H9 (cell line): ENCODE data around the gene LMLN. TPM values are rescaled to one million over a fixed set of nuclear protein-coding genes. Genes with fewer than 3 reads are reported as not detected.
A peak's percentile ranks its signal among the peaks of the same experiment; 100 is the strongest.

Experiments used
- DNase-seq: peaks from one replicate; pipeline ENCODE4 v3.0.0-alpha.2; 2017
- H2AFZ ChIP-seq: one replicate; pipeline ENCODE4 v1.6.1; 2013; ENCODE audit warnings: mild to moderate bottlenecking, low read length, control low read depth, moderate library complexity
- H2AK5ac ChIP-seq: 2 replicates; pipeline ENCODE4 v1.6.1; 2013; ENCODE audit warnings: low read length, control low read depth, mixed read lengths; ENCODE audit not compliant: insufficient read length
- H2BK120ac ChIP-seq: one replicate; pipeline ENCODE4 v1.6.1; 2013; ENCODE audit warnings: low read depth, mild to moderate bottlenecking, low read length, control low read depth, inconsistent platforms; ENCODE audit not compliant: poor library complexity, severe bottlenecking
- H2BK12ac ChIP-seq: 2 replicates; pipeline ENCODE4 v1.6.1; 2013; ENCODE audit warnings: low read length, control low read depth, mixed read lengths, low read depth; ENCODE audit not compliant: insufficient read length
- H2BK15ac ChIP-seq: 2 replicates; pipeline ENCODE4 v1.6.1; 2013; ENCODE audit warnings: low read depth, low read length, control low read depth
- H2BK20ac ChIP-seq: one replicate; pipeline ENCODE4 v1.6.1; 2013; ENCODE audit warnings: low read depth, mild to moderate bottlenecking, low read length, control low read depth, inconsistent platforms; ENCODE audit not compliant: poor library complexity, severe bottlenecking
- H2BK5ac ChIP-seq: 2 replicates; pipeline ENCODE4 v1.6.1; 2013; ENCODE audit warnings: low read length, control low read depth, mixed read lengths; ENCODE audit not compliant: insufficient read length
- H3K14ac ChIP-seq: 2 replicates; pipeline ENCODE4 v1.6.1; 2013; ENCODE audit warnings: low read length, control low read depth; ENCODE audit not compliant: insufficient read depth
- H3K18ac ChIP-seq: 2 replicates; pipeline ENCODE4 v1.6.1; 2013; ENCODE audit warnings: low read depth, mild to moderate bottlenecking, mixed read lengths, low read length, control low read depth; ENCODE audit not compliant: insufficient read length
- H3K23ac ChIP-seq: 2 replicates; pipeline ENCODE4 v1.6.1; 2013; ENCODE audit warnings: low read length, control low read depth, mixed read lengths, low read depth; ENCODE audit not compliant: insufficient read length
- H3K23me2 ChIP-seq: 2 replicates; pipeline ENCODE4 v1.6.1; 2013; ENCODE audit warnings: low read depth, mild to moderate bottlenecking, mixed read lengths, low read length, control low read depth; ENCODE audit not compliant: insufficient read length, poor library complexity, severe bottlenecking
- H3K27ac ChIP-seq: 2 replicates; pipeline ENCODE4 v1.5.1; 2013; ENCODE audit warnings: low read length, control low read depth, mixed read lengths, low read depth; ENCODE audit not compliant: insufficient read length
- H3K27me3 ChIP-seq: 2 replicates; pipeline ENCODE4 v1.6.1; 2013; ENCODE audit warnings: low read length, control low read depth, inconsistent platforms; ENCODE audit not compliant: insufficient read depth
- H3K4ac ChIP-seq: 2 replicates; pipeline ENCODE4 v1.6.1; 2013; ENCODE audit warnings: low read depth, mild to moderate bottlenecking, control low read depth, inconsistent platforms, low read length, moderate library complexity
- H3K4me1 ChIP-seq: 2 replicates; pipeline ENCODE4 v1.6.1; 2013; ENCODE audit warnings: low read length, control low read depth, inconsistent platforms; ENCODE audit not compliant: insufficient read depth
- H3K4me2 ChIP-seq: 2 replicates; pipeline ENCODE4 v1.6.1; 2013; ENCODE audit warnings: low read length, control low read depth, mixed read lengths; ENCODE audit not compliant: insufficient read length, insufficient read depth
- H3K56ac ChIP-seq: 2 replicates; pipeline ENCODE4 v1.6.1; 2013; ENCODE audit warnings: low read depth, mild to moderate bottlenecking, mixed read lengths, low read length, control low read depth; ENCODE audit not compliant: insufficient read length
- H3K79me1 ChIP-seq: 2 replicates; pipeline ENCODE4 v1.6.1; 2013; ENCODE audit warnings: low read depth, mild to moderate bottlenecking, moderate library complexity, low read length, control low read depth, inconsistent platforms; ENCODE audit not compliant: insufficient read depth, poor library complexity, severe bottlenecking
- H3K79me2 ChIP-seq: 2 replicates; pipeline ENCODE4 v1.6.1; 2013; ENCODE audit warnings: low read length, control low read depth, inconsistent platforms; ENCODE audit not compliant: insufficient read depth
- H3K9ac ChIP-seq: 2 replicates; pipeline ENCODE4 v1.6.1; 2013; ENCODE audit warnings: low read length, control low read depth, mixed read lengths; ENCODE audit not compliant: insufficient read length; ENCODE audit errors: extremely low read depth
- H3K9me3 ChIP-seq: one replicate; pipeline ENCODE4 v1.6.1; 2013; ENCODE audit warnings: low read depth, low read length, inconsistent platforms; ENCODE audit not compliant: control insufficient read depth
- H3T11ph ChIP-seq: one replicate; pipeline ENCODE4 v1.6.1; 2013; ENCODE audit warnings: mild to moderate bottlenecking, low read length, control low read depth, inconsistent platforms
- H4K20me1 ChIP-seq: one replicate; pipeline ENCODE4 v1.6.1; 2013; ENCODE audit not compliant: control insufficient read depth, insufficient read length, insufficient read depth
- H4K5ac ChIP-seq: 2 replicates; pipeline ENCODE4 v1.6.1; 2013; ENCODE audit warnings: low read depth, mild to moderate bottlenecking, mixed read lengths, low read length, control low read depth; ENCODE audit not compliant: insufficient read length
- H4K8ac ChIP-seq: replicated peaks from 2 replicates; pipeline ENCODE4 v1.6.1; 2013; ENCODE audit warnings: low read length, control low read depth, mixed read lengths, low read depth; ENCODE audit not compliant: insufficient read length
- H4K91ac ChIP-seq: 2 replicates; pipeline ENCODE4 v1.6.1; 2013; ENCODE audit warnings: low read depth, mild to moderate bottlenecking, moderate library complexity, mixed read lengths, low read length, control low read depth; ENCODE audit not compliant: insufficient read length
- H3K27ac Mint-ChIP-seq, 3 experiments: 2 replicates in 2 of 3; 3 replicates in 1 of 3; pipeline ENCODE4 v1.8.0; 2020 to 2021; ENCODE audit warnings: mixed read lengths in 3 of 3, mild to moderate bottlenecking in 1 of 3, moderate library complexity in 1 of 3
- H3K27me3 Mint-ChIP-seq: 2 replicates; pipeline ENCODE4 v1.8.0; 2021; ENCODE audit warnings: low read depth, mild to moderate bottlenecking, moderate library complexity, mixed read lengths
- H3K36me3 Mint-ChIP-seq, 3 experiments: 2 replicates in 2 of 3; 3 replicates in 1 of 3; pipeline ENCODE4 v1.8.0; 2020 to 2021; ENCODE audit warnings: low read depth in 3 of 3, mixed read lengths in 3 of 3; ENCODE audit not compliant: insufficient read depth in 1 of 3
- H3K4me1 Mint-ChIP-seq, 2 experiments: 2 replicates each; pipeline ENCODE4 v1.8.0; 2020; ENCODE audit warnings: mixed read lengths in 2 of 2
- H3K4me3 Mint-ChIP-seq, 2 experiments: 2 replicates in 1 of 2; 3 replicates in 1 of 2; pipeline ENCODE4 v1.8.0; 2020 to 2021; ENCODE audit warnings: mild to moderate bottlenecking in 2 of 2, mixed read lengths in 2 of 2, moderate library complexity in 1 of 2
- H3K9me3 Mint-ChIP-seq, 2 experiments: 2 replicates in 1 of 2; 3 replicates in 1 of 2; pipeline ENCODE4 v1.8.0; 2020; ENCODE audit warnings: mild to moderate bottlenecking in 2 of 2, mixed read lengths in 2 of 2, moderate library complexity in 1 of 2
- CTCF ChIP-seq: fragments of 200-600 bp; sonication (generic); conservative IDR thresholded peaks from 3 replicates; pipeline ENCODE4 v1.8.0; 2021; ENCODE audit warnings: antibody characterized with exemption, mild to moderate bottlenecking
- WGBS: extraction: QIAGEN DNeasy Blood & Tissue Kit; methylation state at CpG from one replicate; pipeline ENCODE4 v1.1.7; 2013; ENCODE audit warnings: missing lambda C conversion rate, low lambda C conversion rate, mixed read lengths; ENCODE audit not compliant: insufficient read length; ENCODE audit errors: extremely low coverage; 5-methylcytosine and 5-hydroxymethylcytosine counted together
- total RNA-seq: library from RNA; stranded (reverse); gene quantifications from 2 replicates; pipeline ENCODE4 v1.2.1, GENCODE V29; 2021

Gene LMLN
- total RNA-seq, 1 experiment from 2014 or later, result 3.8 TPM

- Mint-ChIP-seq H3K36me3 (no peaks in the 10 kb centered on the region), H3K27ac (peak overlapping the region in 1 of 3 experiments; percentile 62; a peak in 1 of 7 replicates), H3K27me3 (peaks cover 45% of the 10 kb centered on the region), H3K4me3 (no peak overlapping the region), H3K9me3 (no peaks in the 10 kb centered on the region), H3K4me1 (peaks cover 10 to 11% of the 10 kb centered on the region in 2 experiments)
- Histone ChIP-seq H2AFZ (no peak overlapping the region), H2BK120ac (no peak overlapping the region), H3K27me3 (no peaks in the 10 kb centered on the region), H2BK15ac (no peak overlapping the region), H2AK5ac (no peak overlapping the region), H3K4ac (no peak overlapping the region), H4K5ac (no peak overlapping the region), H3K14ac (no peak overlapping the region), H3K18ac (no peak overlapping the region), H3K9me3 (no peaks in the 10 kb centered on the region), H3T11ph (no peak overlapping the region), H3K23me2 (no peaks in the 10 kb centered on the region), H4K91ac (no peak overlapping the region), H3K4me1 (no peaks in the 10 kb centered on the region), H3K9ac (no peak overlapping the region), H2BK20ac (no peak overlapping the region), H3K4me2 (no peak overlapping the region), H2BK5ac (no peak overlapping the region), H3K56ac (no peak overlapping the region), H3K79me1 (no peaks in the 10 kb centered on the region), H3K79me2 (no peaks in the 10 kb centered on the region), H3K27ac (no peak overlapping the region), H4K20me1 (no peaks in the 10 kb centered on the region), H2BK12ac (no peak overlapping the region), H3K23ac (no peak overlapping the region), H4K8ac (no peak overlapping the region)
- peak; percentile 74 for DNase-seq
- WGBS, result no CpG with 5 or more reads among the region's 4 CpGs
- peak; percentile 54 for TF ChIP-seq CTCF
Observed at GRCh38 chr3:198071602-198072287, 111.7 kb downstream of the LMLN start.
